Kidney glomerular epithelial cell (primary cell): ENCODE results near the gene LRR1.
"Not testable (repeated sequence)": the region's sequence is repeated elsewhere in the genome, so short reads cannot be mapped to it uniquely, and the experiment has no call there.

ENCODE experiments used
- DNase-seq: peaks from one replicate; lab custom pipeline; 2025; lab: John Stamatoyannopoulos, UW

LRR1 gene, protein sequence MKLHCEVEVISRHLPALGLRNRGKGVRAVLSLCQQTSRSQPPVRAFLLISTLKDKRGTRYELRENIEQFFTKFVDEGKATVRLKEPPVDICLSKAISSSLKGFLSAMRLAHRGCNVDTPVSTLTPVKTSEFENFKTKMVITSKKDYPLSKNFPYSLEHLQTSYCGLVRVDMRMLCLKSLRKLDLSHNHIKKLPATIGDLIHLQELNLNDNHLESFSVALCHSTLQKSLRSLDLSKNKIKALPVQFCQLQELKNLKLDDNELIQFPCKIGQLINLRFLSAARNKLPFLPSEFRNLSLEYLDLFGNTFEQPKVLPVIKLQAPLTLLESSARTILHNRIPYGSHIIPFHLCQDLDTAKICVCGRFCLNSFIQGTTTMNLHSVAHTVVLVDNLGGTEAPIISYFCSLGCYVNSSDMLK

DNA sequence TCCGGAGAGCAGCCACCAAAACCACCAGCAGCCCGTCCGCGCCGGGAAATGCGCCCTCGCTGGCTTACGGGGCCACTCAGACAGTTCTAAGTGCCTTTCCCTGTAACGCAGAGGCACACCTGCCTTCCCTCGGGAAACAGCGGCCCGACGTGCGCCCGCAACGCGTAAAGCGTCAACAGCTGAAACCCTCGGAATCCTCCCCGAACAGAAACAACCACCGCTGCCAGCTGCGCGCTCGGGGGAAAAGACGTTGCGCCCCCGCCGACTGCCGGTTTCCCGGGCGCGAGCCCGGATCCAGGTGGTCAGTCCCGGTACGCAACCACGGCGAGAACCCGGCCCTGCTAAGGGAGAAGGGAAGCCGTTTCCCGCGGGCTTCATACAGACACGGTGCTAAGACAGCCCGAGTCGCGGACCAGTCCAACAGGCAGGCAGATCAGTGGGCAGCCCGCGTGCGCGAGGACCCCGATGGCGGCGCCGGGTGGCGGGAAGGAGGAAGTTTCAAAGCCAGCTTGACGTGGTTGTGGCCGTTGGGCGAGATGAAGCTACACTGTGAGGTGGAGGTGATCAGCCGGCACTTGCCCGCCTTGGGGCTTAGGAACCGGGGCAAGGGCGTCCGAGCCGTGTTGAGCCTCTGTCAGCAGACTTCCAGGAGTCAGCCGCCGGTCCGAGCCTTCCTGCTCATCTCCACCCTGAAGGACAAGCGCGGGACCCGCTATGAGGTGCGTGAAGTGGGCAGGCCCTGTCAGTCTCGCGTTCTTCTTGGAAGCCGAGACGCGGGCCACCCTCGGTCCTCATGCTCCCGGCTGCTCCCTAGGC, at the start of gene LRR1:
LRR1 (plus strand) TSS at position 456 of the 816 bp plus-strand sequence; CDS start at position 537, 81 bp downstream.
- DNase-seq, result peak; percentile 85

- DNase-seq, result no peak
Measured at GRCh38 chr14:49549446-49549845, 49.3 kb upstream of the LRR1 start.

DNA sequence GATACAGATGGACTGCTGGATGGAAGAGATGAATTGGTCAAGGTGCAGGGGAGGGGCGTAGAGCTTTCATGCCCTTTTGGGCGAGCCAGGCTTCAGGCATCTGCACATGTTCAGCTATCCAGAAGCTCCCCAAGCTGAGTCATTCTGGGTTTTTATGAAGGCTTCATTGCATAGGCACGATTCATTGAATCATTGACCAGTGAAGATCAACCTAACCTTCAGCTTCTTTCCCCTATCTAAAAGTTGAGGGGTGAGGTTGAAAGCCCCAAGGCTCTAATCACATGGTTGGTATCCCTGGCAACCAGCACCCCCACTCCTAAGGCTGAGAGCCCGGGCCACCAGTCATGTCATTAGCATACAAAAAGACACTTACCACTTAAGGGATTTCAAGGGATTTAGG, 48.9 kb upstream of the LRR1 start:
- peak; percentile 55 for DNase-seq

- DNase-seq, result peak; percentile 48
Measured at GRCh38 chr14:49550286-49551184, 48.2 kb upstream of the LRR1 start.

- DNase-seq, result no peak
Measured at GRCh38 chr14:49551569-49551968, 47.2 kb upstream of the LRR1 start.

- no peak for DNase-seq
Measured at GRCh38 chr14:49553106-49553505, 45.6 kb upstream of the LRR1 start.

GRCh38 chr14:49553892-49554291, 44.8 kb upstream of the LRR1 start:
- no peak for DNase-seq

DNA sequence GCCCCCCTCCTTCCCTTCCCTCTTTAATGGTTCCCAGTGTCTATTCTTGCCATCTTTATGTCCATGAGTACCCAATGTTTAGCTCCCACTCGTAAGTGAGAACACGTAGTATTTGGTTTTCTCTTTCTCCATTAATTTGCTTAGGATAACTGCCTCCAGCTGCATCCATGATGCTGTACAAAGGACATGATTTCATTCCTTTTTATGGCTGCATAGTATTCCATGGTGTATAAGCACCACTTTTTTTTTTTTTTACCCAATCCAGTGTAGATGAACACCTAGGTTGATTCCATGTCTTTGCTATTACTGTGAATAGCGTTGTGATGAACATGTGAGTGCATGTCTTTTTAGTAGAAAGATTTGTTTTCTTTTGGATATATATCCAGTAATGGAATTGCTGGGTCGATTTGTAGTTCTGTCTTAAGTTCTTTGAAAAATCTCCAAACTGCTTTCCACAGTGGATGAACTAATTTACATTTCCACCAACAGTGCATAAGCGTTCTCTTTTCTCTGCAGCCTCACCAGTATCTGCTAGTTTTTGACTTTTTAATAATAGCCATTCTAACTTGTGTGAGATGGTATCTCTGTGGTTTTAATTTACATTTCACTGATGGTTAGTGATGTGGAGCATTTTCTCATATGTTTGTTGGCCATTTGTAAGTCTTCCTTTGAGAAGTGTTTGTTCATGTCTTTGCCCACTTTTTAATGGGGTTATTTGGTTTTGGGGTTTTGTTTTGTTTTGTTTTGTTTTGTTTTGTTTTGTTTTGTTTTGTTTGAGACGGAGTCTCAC, 38.6 kb upstream of the LRR1 start:
- no peak for DNase-seq

- no peak for DNase-seq
Measured at GRCh38 chr14:49566714-49567113, 32.0 kb upstream of the LRR1 start.

DNA sequence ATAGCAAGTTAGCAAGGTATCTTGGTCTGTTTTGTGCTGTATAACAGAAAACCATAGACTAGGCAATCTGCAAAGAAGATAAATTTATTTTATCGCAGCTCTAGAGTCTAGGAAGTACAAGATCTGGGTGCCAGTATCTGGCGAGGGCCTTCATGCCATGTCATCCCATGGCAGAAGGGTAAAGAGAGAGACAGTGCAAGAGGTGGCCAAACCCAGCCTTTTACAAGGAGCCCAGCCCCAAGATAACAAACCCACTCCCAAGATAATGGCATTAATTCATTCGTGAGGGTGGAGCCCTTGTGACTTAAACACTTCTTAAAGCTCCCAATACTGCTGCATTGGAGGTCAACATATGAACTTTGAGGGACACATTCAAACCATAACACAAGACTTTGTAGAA, 29.5 kb upstream of the LRR1 start:
- DNase-seq, result no peak

GRCh38 chr14:49574038-49574437, 24.7 kb upstream of the LRR1 start:
- no peak for DNase-seq

DNA sequence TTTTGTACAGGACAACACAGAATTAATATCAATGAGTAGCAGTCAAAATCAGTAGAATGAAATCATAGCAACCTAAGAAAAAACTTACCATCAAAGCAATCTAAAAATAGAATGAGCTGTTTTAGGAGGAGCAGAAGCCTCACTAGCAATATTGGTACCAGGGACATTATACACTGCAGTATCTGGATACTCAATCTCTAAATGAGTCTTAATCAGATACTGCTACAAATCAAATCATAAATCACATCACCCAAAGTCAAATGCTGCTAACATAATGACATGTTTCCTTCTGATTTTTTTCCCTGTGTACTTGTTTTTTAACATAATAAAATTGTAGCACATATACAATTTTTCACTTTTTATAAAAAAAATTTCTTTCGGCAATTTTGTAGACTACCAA, 20.6 kb upstream of the LRR1 start:
- DNase-seq, result no peak

GRCh38 chr14:49579841-49580240, 18.9 kb upstream of the LRR1 start:
- DNase-seq, result no peak

- DNase-seq, result no peak
Measured at GRCh38 chr14:49581209-49582112, 17.3 kb upstream of the LRR1 start.

DNA sequence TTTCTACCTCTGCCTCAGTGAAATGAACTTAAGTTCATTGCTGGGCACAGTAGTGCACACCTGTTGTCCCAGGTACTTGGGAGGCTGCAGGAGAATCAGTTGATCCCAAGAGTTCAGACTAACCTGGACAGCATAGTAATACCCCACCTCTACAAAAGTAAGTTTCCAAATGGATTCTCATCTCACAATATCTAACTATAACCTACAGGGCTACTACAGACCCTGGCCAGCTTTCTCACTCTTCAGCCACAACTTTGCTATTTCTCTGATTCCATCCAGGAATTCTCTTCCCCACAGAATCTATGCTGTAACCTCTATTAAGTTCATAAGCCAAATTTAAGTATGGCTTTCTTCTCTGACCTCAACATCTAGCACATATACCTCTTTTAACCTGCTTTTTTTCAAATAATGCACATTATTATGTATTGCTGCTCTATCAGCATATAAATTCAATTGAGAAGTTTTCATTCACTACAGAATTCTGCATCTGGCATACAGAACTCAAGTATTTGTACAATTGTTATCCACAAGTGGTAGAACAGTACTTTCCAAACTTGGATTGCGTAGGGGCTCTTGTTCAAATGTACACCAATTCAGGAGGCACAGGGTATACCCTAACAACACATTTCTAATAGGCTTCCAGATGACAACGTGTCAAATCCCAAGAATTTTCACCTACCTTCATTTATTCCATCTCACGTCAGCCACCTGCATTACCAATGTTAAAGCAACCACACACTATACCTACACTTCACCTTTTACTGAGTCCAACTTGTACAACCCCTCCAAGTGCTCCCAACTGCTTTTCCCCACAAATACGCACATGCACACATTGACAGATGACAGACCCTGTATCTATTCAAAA, 16.4 kb upstream of the LRR1 start:
- DNase-seq, result no peak

DNA sequence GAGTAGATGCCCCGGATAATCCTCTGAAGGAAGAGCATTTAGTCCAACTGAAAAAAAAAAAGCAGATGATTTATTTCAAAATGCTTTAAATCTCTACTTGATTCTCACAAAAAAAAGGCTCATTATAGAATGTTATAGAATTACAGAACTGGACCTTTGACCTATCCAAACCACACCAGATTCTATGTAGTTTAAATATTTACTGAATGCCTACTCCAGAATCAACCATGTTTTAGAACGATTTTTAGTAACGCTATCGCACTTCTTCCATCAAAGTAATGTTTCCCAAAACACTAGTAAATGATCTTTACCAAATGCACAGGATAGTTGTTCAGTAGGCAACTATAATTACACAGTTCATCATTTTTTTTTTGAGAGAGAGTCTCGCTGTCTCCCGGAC, 15.1 kb upstream of the LRR1 start:
- DNase-seq, result no peak

DNA sequence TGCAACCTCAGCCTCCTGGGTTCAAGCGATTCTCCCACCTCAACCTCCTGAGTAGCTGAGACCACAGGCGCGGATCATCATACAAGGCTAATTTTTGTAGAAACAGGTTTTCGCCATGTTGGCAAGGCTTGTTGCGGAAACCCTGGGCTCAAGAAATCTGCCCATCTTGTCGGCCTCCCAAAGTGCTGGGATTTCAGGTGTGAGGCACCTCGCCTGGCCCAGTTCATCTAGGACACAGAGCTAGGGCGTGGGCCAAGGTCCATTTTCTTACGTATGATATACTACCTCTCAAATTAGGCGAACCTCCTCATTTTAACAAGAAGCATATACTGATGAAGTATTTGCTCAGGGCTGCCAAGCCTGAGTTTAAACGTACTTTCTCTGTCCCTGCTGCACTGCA, 14.7 kb upstream of the LRR1 start:
- DNase-seq, result no peak

DNA sequence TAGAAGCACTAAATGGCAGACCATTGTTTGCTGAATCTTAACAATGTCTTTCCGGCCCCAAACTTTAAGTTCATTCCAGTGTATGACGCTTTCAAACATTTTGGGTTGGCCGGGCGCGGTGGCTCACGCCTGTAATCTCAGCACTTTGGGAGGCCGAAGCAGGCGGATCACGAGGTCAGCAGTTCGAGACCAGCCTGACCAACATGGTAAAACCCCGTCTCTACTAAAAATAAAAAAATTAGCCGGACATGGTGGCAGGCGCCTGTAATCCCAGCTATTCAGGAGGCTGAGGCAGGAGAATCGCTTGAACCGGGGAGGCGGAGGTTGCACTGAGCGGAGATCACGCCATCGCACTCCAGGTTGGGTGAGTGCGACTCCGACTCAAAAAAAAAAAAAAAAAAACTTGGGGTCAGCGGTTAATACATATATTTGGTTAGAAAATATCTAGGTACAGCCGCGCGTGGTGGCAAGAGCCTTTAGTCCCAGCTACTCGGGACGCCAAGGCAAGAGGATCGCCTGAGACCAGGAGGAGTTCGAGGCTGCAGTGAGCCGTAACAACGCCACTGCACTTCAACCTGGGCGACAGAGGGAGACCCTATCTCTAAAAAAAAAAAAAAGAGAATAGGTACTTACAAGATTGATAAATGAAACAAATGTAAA, 13.6 kb upstream of the LRR1 start:
- not testable (repeated sequence) for DNase-seq
